T47D (cell line): ENCODE data around the gene GTPBP8.
A peak's percentile ranks its signal among the peaks of the same experiment; 100 is the strongest.

ENCODE experiments used
- DNase-seq, 2 experiments: peaks; one replicate each; pipeline versions ENCODE4 v3.0.0 to v3.0.0-alpha.2; 2011 to 2012; ENCODE audit warnings: low read depth in 1 of 2, low spot score in 1 of 2
- JUND ChIP-seq: IDR thresholded peaks from 2 replicates; pipeline ENCODE4 v1.6.1; 2012; ENCODE audit warnings: low read depth
- in situ Hi-C: cut with HindIII; loops from 2 replicates; pipeline ENCODE4 v1.10.0; 2016; ENCODE audit warnings: low sequenced_read_pairs, low pct_unique_long_range_greater_than_20kb

Gene GTPBP8

GRCh38 chr3:112990672-112991602, at the start of gene GTPBP8:
Gene GTPBP8 (plus strand): TSS chr3:112990984. CDS start chr3:112991000, 16 bp downstream.
- DNase-seq, result peak; percentile 76 to 92
- no peak for TF ChIP-seq JUND
- in situ Hi-C loops, result loop anchor here (25.0 kb wide), 1 partner anchor 354 kb away; the partner anchor contains the start of gene CCDC80

GRCh38 chr3:112948346-112948838, 42.4 kb upstream of the GTPBP8 start:
- in situ Hi-C loops, result no loop called here
- TF ChIP-seq JUND, result no peak
- no peak for DNase-seq

- no peak for TF ChIP-seq JUND
- DNase-seq, result no peak
- in situ Hi-C loops, result no loop called here
Observed at GRCh38 chr3:112956351-112956750, 34.4 kb upstream of the GTPBP8 start.

GRCh38 chr3:112958811-112959560, 31.8 kb upstream of the GTPBP8 start:
- in situ Hi-C loops, result no loop called here
- no peak for DNase-seq
- no peak for TF ChIP-seq JUND

- in situ Hi-C loops, result no loop called here
- DNase-seq, result no peak
- TF ChIP-seq JUND, result no peak
Observed at GRCh38 chr3:112963683-112964082, 27.1 kb upstream of the GTPBP8 start.

GRCh38 chr3:112965656-112966055, 25.1 kb upstream of the GTPBP8 start:
- DNase-seq, result no peak
- in situ Hi-C loops, result no loop called here

GRCh38 chr3:112966633-112967032, 24.2 kb upstream of the GTPBP8 start:
- no peak for DNase-seq
- no peak for TF ChIP-seq JUND
- in situ Hi-C loops, result no loop called here

More at GRCh38 chr3:112965656-112966055, 25.1 kb upstream of the GTPBP8 start:
- no peak for TF ChIP-seq JUND

GRCh38 chr3:112967425-112967824, 23.4 kb upstream of the GTPBP8 start:
- no peak for TF ChIP-seq JUND
- DNase-seq, result no peak
- in situ Hi-C loops, result no loop called here

- in situ Hi-C loops, result no loop called here
- no peak for TF ChIP-seq JUND
Observed at GRCh38 chr3:112967828-112968227, 23.0 kb upstream of the GTPBP8 start.

GRCh38 chr3:112972158-112972557, 18.6 kb upstream of the GTPBP8 start:
- in situ Hi-C loops, result no loop called here
- TF ChIP-seq JUND, result no peak
- DNase-seq, result no peak

More at GRCh38 chr3:112967828-112968227, 23.0 kb upstream of the GTPBP8 start:
- DNase-seq, result no peak

- no peak for TF ChIP-seq JUND
- in situ Hi-C loops, result no loop called here
- DNase-seq, result no peak
Observed at GRCh38 chr3:112973325-112974177, 17.2 kb upstream of the GTPBP8 start.

- in situ Hi-C loops, result no loop called here
- TF ChIP-seq JUND, result no peak
- DNase-seq, result no peak
Observed at GRCh38 chr3:112974178-112974517, 16.6 kb upstream of the GTPBP8 start.
